Neural cell (in vitro differentiated cells): ENCODE measurements around the gene UCN2. TPM values are rescaled to one million over a fixed set of nuclear protein-coding genes. Genes with fewer than 3 reads are reported as not detected.

Source experiments
- H2AFZ ChIP-seq: fragments of 200-600, 300-800 bp; sonication (generic), shearing (Covaris generic); 2 replicates; pipeline ENCODE4 v1.6.0; 2014; ENCODE audit warnings: low read depth, mild to moderate bottlenecking, antibody characterized with exemption, low read length, moderate library complexity
- H3F3A ChIP-seq: fragments of 200-600 bp; shearing (Covaris generic); 2 replicates; pipeline ENCODE4 v1.6.1; 2016; ENCODE audit warnings: mild to moderate bottlenecking, moderate library complexity, mixed read lengths, antibody characterized with exemption, low read length; ENCODE audit not compliant: insufficient read depth, poor library complexity, severe bottlenecking
- H3K27ac ChIP-seq: fragments of 200-600, 300-800 bp; sonication (generic), shearing (Covaris generic); 2 replicates; pipeline ENCODE4 v1.5.1; 2014; ENCODE audit warnings: mild to moderate bottlenecking, low read length, moderate library complexity
- H3K27me3 ChIP-seq: fragments of 300-800, 200-600 bp; sonication (generic), shearing (Covaris generic); 2 replicates; pipeline ENCODE4 v1.6.0; 2014; ENCODE audit warnings: mild to moderate bottlenecking, low read depth, low read length, moderate library complexity; ENCODE audit not compliant: insufficient read depth
- H3K36me3 ChIP-seq: fragments of 300-800, 200-600 bp; sonication (generic), shearing (Covaris generic); 2 replicates; pipeline ENCODE4 v1.5.1; 2014; ENCODE audit warnings: mild to moderate bottlenecking, antibody characterized with exemption, low read length, moderate library complexity; ENCODE audit not compliant: insufficient read depth
- H3K4me2 ChIP-seq: fragments of 300-800, 200-600 bp; sonication (generic), shearing (Covaris generic); 2 replicates; pipeline ENCODE4 v1.6.0; 2014; ENCODE audit warnings: mild to moderate bottlenecking, low read length
- H3K4me3 ChIP-seq: fragments of 300-800, 200-600 bp; sonication (generic), shearing (Covaris generic); 2 replicates; pipeline ENCODE4 v1.5.1; 2014; ENCODE audit warnings: mild to moderate bottlenecking, low read length, moderate library complexity
- H3K79me2 ChIP-seq: fragments of 200-600 bp; shearing (Covaris generic); replicated peaks from 2 replicates; pipeline ENCODE4 v1.6.0; 2014; ENCODE audit warnings: mild to moderate bottlenecking, low read length, moderate library complexity; ENCODE audit not compliant: insufficient read depth
- H3K9ac ChIP-seq: fragments of 300-800, 200-600 bp; sonication (generic), shearing (Covaris generic); 2 replicates; pipeline ENCODE4 v1.6.1; 2016; ENCODE audit warnings: mild to moderate bottlenecking, low read length, mixed read lengths
- H3K9me2 ChIP-seq: fragments of 200-600 bp; shearing (Covaris generic); 2 replicates; pipeline ENCODE4 v1.6.1; 2016; ENCODE audit warnings: mild to moderate bottlenecking, low read length, mixed read lengths; ENCODE audit not compliant: insufficient read depth
- H3K9me3 ChIP-seq: fragments of 200-600, 300-800 bp; sonication (generic), shearing (Covaris generic); 2 replicates; pipeline ENCODE4 v1.6.1; 2016; ENCODE audit warnings: mild to moderate bottlenecking, mixed run types, low read length, moderate library complexity, mixed read lengths
- H4K20me1 ChIP-seq: fragments of 200-600 bp; shearing (Covaris generic); 2 replicates; pipeline ENCODE4 v1.6.1; 2016; ENCODE audit warnings: mild to moderate bottlenecking, mixed run types; ENCODE audit not compliant: insufficient read depth
- CTCF ChIP-seq: fragments of 450-650 bp; IDR thresholded peaks from 2 replicates; pipeline ENCODE4 v1.5.1; 2014; ENCODE audit warnings: antibody characterized with exemption, mild to moderate bottlenecking, moderate library complexity; ENCODE audit not compliant: poor library complexity, severe bottlenecking
- EP300 ChIP-seq: fragments of 450-650 bp; conservative IDR thresholded peaks from 2 replicates; pipeline ENCODE4 v1.6.1; 2014; ENCODE audit warnings: antibody characterized with exemption, mild to moderate bottlenecking, moderate library complexity; ENCODE audit not compliant: poor library complexity, severe bottlenecking
- EZH2 ChIP-seq: fragments of 200-600, 300-800 bp; shearing (Covaris generic), sonication (generic); IDR thresholded peaks from 2 replicates; pipeline ENCODE4 v1.6.1; 2014; ENCODE audit warnings: antibody characterized with exemption, low read length, borderline replicate concordance, mild to moderate bottlenecking; ENCODE audit not compliant: insufficient read depth, poor library complexity, severe bottlenecking
- MXI1 ChIP-seq: fragments of 450-650 bp; conservative IDR thresholded peaks from 2 replicates; pipeline ENCODE4 v1.6.1; 2014; ENCODE audit warnings: antibody characterized with exemption, mild to moderate bottlenecking; ENCODE audit not compliant: poor library complexity, severe bottlenecking
- POLR2AphosphoS5 ChIP-seq: IDR thresholded peaks from 2 replicates; pipeline ENCODE4 v1.6.1; 2012
- RAD21 ChIP-seq: fragments of 450-650 bp; conservative IDR thresholded peaks from 2 replicates; pipeline ENCODE4 v1.6.1; 2014; ENCODE audit warnings: antibody characterized with exemption, mild to moderate bottlenecking, moderate library complexity
- REST ChIP-seq: IDR thresholded peaks from 2 replicates; pipeline ENCODE4 v1.6.1; 2012; ENCODE audit warnings: borderline replicate concordance
- SMC3 ChIP-seq: fragments of 450-650 bp; conservative IDR thresholded peaks from 2 replicates; pipeline ENCODE4 v1.6.1; 2014; ENCODE audit warnings: antibody characterized with exemption, mild to moderate bottlenecking, moderate library complexity; ENCODE audit not compliant: poor library complexity
- TAF1 ChIP-seq: IDR thresholded peaks from 2 replicates; pipeline ENCODE4 v1.6.1; 2012; ENCODE audit warnings: low read depth
- polyA plus RNA-seq: library from polyadenylated mRNA; depleted of rRNA; stranded (reverse); fragments of >200 nt; gene quantifications from 2 replicates; pipeline ENCODE4 v1.2.3, GENCODE V29; 2014

Gene UCN2
- polyA plus RNA-seq, 1 donor from 2014 or later: 0.68 TPM

GRCh38 chr3:48528754-48529153 is 34.8 kb downstream of the UCN2 start:
- TF ChIP-seq POLR2AphosphoS5 (no peak), REST (no peak), SMC3 (no peak), EP300 (no peak), TAF1 (no peak), CTCF (no peak), EZH2 (no peak), RAD21 (no peak), MXI1 (no peak)
- no peak overlapping the region for H3K4me3 ChIP-seq
- no peaks in the 10 kb centered on the region for H3K9me2 ChIP-seq
- no peak overlapping the region for H3K27ac ChIP-seq
- H2AFZ ChIP-seq: no peak overlapping the region
- H3K4me2 ChIP-seq: no peak overlapping the region
- no peaks in the 10 kb centered on the region for H3K79me2 ChIP-seq
- no peaks in the 10 kb centered on the region for H4K20me1 ChIP-seq
- H3K36me3 ChIP-seq: peaks cover 5% of the 10 kb centered on the region
- no peaks in the 10 kb centered on the region for H3K9me3 ChIP-seq
- no peak overlapping the region for H3K9ac ChIP-seq
- H3K27me3 ChIP-seq: no peaks in the 10 kb centered on the region
- no peaks in the 10 kb centered on the region for H3F3A ChIP-seq

- Histone ChIP-seq H3K9me3 (no peaks in the 10 kb centered on the region), H3K4me2 (no peak overlapping the region), H3K27ac (no peak overlapping the region), H4K20me1 (no peaks in the 10 kb centered on the region), H3K36me3 (peaks cover 5% of the 10 kb centered on the region), H3K79me2 (no peaks in the 10 kb centered on the region), H3K9ac (no peak overlapping the region), H3K4me3 (no peak overlapping the region), H3K27me3 (no peaks in the 10 kb centered on the region), H3K9me2 (no peaks in the 10 kb centered on the region), H3F3A (no peaks in the 10 kb centered on the region), H2AFZ (no peak overlapping the region)
- TF ChIP-seq SMC3 (no peak), POLR2AphosphoS5 (no peak), REST (no peak), CTCF (no peak), RAD21 (no peak), TAF1 (no peak), EZH2 (no peak), EP300 (no peak), MXI1 (no peak)
These were observed 35.5 kb downstream of the UCN2 start for GRCh38 chr3:48528048-48528447.
